ENCODE measurements around the gene NACAD.
"Not testable (repeated sequence)": the region's sequence is repeated elsewhere in the genome, so short reads cannot be mapped to it uniquely, and the experiment has no call there.

Gene NACAD

GRCh38 chr7:45044338-45044737 lies 44.4 kb downstream of the NACAD start:
- no peak for DNase-seq

DNA sequence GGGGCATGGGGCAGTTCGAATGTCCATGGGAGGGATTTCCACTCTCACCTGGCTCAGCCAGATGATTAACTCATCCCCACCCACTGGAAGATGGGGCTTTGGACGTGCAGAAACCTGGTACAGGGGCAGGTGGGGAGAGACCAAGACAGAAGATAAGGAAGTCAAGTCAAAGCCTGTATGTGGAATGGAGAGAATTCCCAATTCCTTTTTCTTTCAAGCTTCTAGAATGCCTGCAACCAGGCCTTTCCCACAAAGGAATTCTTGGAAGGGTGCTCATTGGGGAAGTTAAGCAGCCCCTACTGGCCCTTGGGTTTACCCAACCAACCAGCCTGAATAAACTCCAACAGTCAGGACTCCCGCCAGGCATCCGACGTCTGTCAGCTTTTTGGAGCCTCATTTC lies 49.7 kb downstream of the NACAD start:
- no peak for DNase-seq

DNA sequence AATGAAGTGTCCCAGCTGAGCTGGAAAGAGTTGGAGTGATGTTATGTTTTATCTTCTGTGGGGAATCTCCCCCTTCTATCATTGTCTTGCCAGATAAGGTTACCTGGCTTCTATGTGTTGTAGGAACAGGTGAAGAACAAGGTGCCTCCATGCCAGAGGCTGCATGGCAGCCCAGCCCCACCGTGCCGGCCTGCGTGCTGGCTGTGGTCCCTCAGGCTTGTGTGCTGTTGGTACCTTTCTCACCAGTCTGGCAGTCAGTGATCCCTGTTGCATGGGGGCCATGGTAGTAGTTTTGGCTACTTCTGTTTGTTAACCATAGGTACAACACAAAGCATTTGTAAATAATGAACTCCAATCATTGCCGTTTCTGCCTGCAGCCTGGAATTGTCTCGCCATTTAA lies 50.9 kb downstream of the NACAD start:
- no peak for DNase-seq

DNA sequence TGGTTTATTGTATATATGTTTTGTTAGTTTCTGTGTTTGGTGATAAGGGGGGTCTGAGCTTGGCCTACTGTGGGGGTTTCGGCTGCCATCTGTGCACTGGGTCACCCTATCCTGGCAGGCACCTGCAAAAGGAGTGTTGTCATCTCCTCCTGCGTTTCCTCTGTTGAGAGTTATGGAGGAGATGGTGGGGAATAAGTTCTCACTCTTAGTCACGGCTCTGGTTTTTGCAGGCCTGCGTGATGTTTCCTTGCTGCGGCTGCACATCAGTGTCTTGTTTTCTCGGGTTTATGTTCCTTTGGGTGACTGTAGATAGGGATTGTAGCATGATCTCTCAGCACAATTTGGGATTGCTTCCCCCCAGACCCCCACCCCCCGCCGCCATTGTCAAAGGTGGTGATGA lies 52.0 kb downstream of the NACAD start:
- no peak for DNase-seq

DNA sequence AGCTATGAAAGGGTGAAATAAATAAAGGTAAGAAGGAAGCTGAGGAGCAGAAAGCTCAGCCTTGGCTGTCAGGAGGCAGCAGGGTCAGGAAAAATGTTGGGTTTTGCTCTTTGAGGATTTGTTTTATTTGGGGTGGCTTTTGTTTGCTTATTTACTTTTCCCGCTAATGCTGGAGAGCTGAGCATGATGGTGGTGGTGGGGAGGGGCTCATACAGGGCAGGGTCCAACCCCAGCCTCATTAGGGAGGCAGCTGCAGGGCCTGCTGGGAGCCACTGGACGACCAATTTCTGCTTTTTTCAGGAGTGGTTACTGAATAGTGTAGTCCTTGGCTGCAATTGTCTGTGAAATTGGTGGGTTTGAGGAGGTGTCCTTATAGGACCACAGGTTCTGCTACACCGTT lies 52.5 kb downstream of the NACAD start:
- DNase-seq = no peak

DNA sequence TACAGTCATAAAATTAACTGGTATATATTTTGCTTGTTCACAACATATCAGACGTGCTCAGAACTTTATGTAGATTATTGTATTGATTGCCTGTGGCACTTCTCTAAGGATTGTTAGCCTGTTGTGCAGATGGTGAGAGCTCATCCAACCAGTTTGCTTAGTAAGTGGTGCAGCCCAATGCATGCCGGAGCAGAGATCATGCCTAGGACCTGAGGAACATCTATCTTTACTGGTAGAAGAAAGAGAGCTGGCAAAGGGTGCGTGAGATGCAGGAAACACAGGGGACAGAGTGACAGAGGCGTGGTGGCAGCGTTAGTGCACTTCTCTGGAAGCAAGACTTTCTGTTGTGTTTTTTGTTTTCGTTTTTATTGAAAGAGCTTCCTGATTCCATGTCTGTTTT lies 52.9 kb downstream of the NACAD start:
- DNase-seq = no peak

DNA sequence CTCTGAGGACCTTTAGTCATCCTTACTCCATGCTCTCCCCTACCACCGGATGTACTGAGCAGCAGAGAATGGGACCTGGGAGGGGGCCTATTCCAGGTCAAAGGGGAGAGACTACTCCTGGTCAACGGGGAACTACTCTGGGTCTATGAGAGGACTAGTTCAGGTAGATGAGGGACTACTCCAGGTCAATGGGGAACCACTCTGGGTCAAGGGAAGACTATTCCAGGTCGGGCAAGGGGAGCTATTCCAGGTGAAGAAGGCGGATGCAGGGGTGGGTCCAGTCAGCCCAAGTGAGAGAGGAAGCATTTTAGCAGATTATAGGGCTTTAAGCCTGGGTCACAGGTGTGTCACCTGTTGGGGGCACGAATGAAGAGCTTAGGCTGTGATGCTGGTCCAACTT lies 53.4 kb downstream of the NACAD start:
- no peak for DNase-seq

GRCh38 chr7:45034710-45035109 lies 54.1 kb downstream of the NACAD start:
- DNase-seq = not testable (repeated sequence)

DNA sequence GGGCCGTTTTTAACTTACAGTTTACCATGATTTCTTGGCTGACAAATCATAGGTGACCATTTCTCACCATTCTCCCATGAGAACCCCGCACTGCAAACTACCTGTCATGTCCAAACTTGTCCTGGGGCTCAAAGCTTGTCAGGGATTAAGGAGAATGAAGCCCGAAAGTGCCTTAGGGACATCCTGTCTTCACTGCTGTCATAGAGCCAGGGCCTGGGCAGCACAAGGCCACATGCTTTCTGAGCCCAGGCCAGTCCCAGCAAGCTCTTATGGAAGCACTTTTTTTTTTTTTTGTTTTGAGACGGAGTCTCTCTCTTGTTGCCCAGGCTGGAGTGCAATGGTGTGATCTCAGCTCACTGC lies 54.9 kb downstream of the NACAD start:
- no peak for DNase-seq

GRCh38 chr7:45033261-45033930 lies 55.4 kb downstream of the NACAD start:
- no peak for DNase-seq

- no peak for DNase-seq
Measured at GRCh38 chr7:45032421-45032820, 56.3 kb downstream of the NACAD start.

DNA sequence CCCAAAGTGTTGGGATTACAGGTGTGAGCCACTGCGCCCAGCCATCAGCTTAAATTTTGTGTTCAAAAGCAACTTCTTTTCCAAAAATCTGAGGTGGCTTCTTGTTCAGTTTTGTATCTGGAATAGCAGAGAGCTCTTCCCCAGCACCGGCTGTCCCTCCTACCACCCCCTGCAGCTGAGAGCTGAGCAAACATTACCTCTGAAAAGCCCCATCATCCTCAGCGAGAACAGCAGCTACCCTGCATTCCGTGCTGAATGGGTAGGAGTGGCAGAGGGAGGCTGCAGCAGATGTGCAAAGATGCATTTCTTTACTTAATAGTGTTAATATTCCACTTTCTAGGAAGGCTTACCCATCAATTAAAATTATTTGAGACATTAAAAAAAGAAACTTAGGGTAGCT lies 56.9 kb downstream of the NACAD start:
- no peak for DNase-seq
